ENCODE measurements around the gene PRKACG.

Gene PRKACG

GRCh38 chr9:69016191-69017096 lies 2.5 kb upstream of the PRKACG start:
- H3K4me3 ChIP-seq (replicated peaks; ENCODE audit: low read depth, low read length) = no peak overlapping the region
- DNase-seq (ENCODE audit: extremely low read depth, low read depth) = no peak
- TF ChIP-seq CTCF (IDR thresholded peaks at IDR 0.05; ENCODE audit: low read depth, low read length, missing control alignments) = no peak

- no peak for DNase-seq (ENCODE audit: extremely low read depth, low read depth)
- H3K4me3 ChIP-seq (replicated peaks; ENCODE audit: low read depth, low read length) = no peak overlapping the region
- TF ChIP-seq CTCF (IDR thresholded peaks at IDR 0.05; ENCODE audit: low read depth, low read length, missing control alignments) = no peak
These were observed 558 bp downstream of the PRKACG start for GRCh38 chr9:69013382-69013727.

- no peak overlapping the region for H3K4me3 ChIP-seq (replicated peaks; ENCODE audit: low read depth, low read length)
- TF ChIP-seq CTCF (IDR thresholded peaks at IDR 0.05; ENCODE audit: low read depth, low read length, missing control alignments) = no peak
- DNase-seq (ENCODE audit: extremely low read depth, low read depth) = no peak
These were observed 1.1 kb downstream of the PRKACG start for GRCh38 chr9:69012696-69013381.

GRCh38 chr9:69009708-69010107 lies 4.2 kb downstream of the PRKACG start:
- no peak for TF ChIP-seq CTCF (IDR thresholded peaks at IDR 0.05; ENCODE audit: low read depth, low read length, missing control alignments)
- H3K4me3 ChIP-seq (replicated peaks; ENCODE audit: low read depth, low read length) = no peak overlapping the region
- DNase-seq (ENCODE audit: extremely low read depth, low read depth) = no peak

- no peak overlapping the region for H3K4me3 ChIP-seq (replicated peaks; ENCODE audit: low read depth, low read length)
- no peak for DNase-seq (ENCODE audit: extremely low read depth, low read depth)
- TF ChIP-seq CTCF (IDR thresholded peaks at IDR 0.05; ENCODE audit: low read depth, low read length, missing control alignments) = no peak
These were observed 9.1 kb downstream of the PRKACG start for GRCh38 chr9:69004836-69005235.

- no peak for DNase-seq (ENCODE audit: extremely low read depth, low read depth)
- H3K4me3 ChIP-seq (replicated peaks; ENCODE audit: low read depth, low read length) = no peak overlapping the region
- TF ChIP-seq CTCF (IDR thresholded peaks at IDR 0.05; ENCODE audit: low read depth, low read length, missing control alignments) = no peak
These were observed 10.9 kb downstream of the PRKACG start for GRCh38 chr9:69003051-69003450.
